HepG2 (cell line): ENCODE results near the gene PDE2A. TPM values are rescaled to one million over a fixed set of nuclear protein-coding genes. Genes with fewer than 3 reads are reported as not detected.

Experiments
- CENPX ChIP-seq: sonication (generic); formaldehyde crosslinking; IDR thresholded peaks from 2 replicates; pipeline ENCODE4 v1.9.0; 2021; ENCODE audit warnings: mild to moderate bottlenecking, missing genetic modification reagents, moderate library complexity
- ELF4 ChIP-seq: sonication (generic); formaldehyde crosslinking; IDR thresholded peaks from 2 replicates; pipeline ENCODE4 v1.5.0; 2020; ENCODE audit warnings: missing genetic modification reagents, mild to moderate bottlenecking, moderate library complexity, borderline replicate concordance
- JARID2 ChIP-seq: sonication (generic); formaldehyde crosslinking; IDR thresholded peaks from 2 replicates; pipeline ENCODE4 v1.8.1; 2023; ENCODE audit warnings: missing genetic modification reagents, inconsistent platforms; ENCODE audit not compliant: insufficient replicate concordance
- NR3C1 ChIP-seq: sonication (generic); formaldehyde crosslinking; IDR thresholded peaks from 2 replicates; pipeline ENCODE4 v1.4.0; 2020; ENCODE audit warnings: missing genetic modification reagents
- SP4 ChIP-seq: sonication (generic); formaldehyde crosslinking; IDR thresholded peaks from 2 replicates; pipeline ENCODE4 v1.8.1; 2023; ENCODE audit warnings: mild to moderate bottlenecking, missing genetic modification reagents
- TEAD2 ChIP-seq: sonication (generic); formaldehyde crosslinking; IDR thresholded peaks from 2 replicates; pipeline ENCODE4 v1.9.0; 2021; ENCODE audit warnings: missing genetic modification reagents
- ZBTB34 ChIP-seq: sonication (generic); formaldehyde crosslinking; IDR thresholded peaks from 2 replicates; pipeline ENCODE4 v1.8.0; 2022; ENCODE audit warnings: mild to moderate bottlenecking, missing genetic modification reagents
- polyA plus RNA-seq, 8 experiments: library from polyadenylated mRNA; depleted of rRNA in 3 of 8; stranded (reverse) in 7 of 8; unstranded in 1 of 8; fragments of >200 nt; fragmentation: Illumina TruSeq in 4 of 8; extraction: Trizol in 4 of 8; gene quantifications; 2 replicates each; pipeline versions ENCODE4 v1.2.1 to v1.2.3, GENCODE V29; 2011 to 2016; ENCODE audit warnings: low read depth in 4 of 8, missing spikeins in 1 of 8, mixed read lengths in 1 of 8; ENCODE audit not compliant: insufficient read depth in 1 of 8
- total RNA-seq, 5 experiments: library from RNA; depleted of rRNA; stranded (reverse); fragments of >200 nt; fragmentation: Illumina TruSeq; extraction: Trizol; gene quantifications; 2 replicates each; pipeline ENCODE4 v1.2.3, GENCODE V29; 2016; ENCODE audit warnings: low read depth in 1 of 5
- TF ChIP-seq, protein P1 (sequence below): sonication (generic); formaldehyde crosslinking; IDR thresholded peaks from 2 replicates; pipeline ENCODE4 v1.5.0; 2020; ENCODE audit warnings: mild to moderate bottlenecking, missing genetic modification reagents
- TF ChIP-seq, protein P2 (sequence below): sonication (generic); formaldehyde crosslinking; IDR thresholded peaks from 2 replicates; pipeline ENCODE4 v1.4.0; 2020; ENCODE audit warnings: missing genetic modification reagents, mild to moderate bottlenecking, borderline replicate concordance
- TF ChIP-seq, protein P3 (sequence below): sonication (generic); formaldehyde crosslinking; IDR thresholded peaks from 2 replicates; pipeline ENCODE4 v1.5.0; 2020; ENCODE audit warnings: missing genetic modification reagents, mild to moderate bottlenecking, borderline replicate concordance
- TF ChIP-seq, protein P4 (sequence below): sonication (generic); formaldehyde crosslinking; IDR thresholded peaks from 2 replicates; pipeline ENCODE4 v1.4.0; 2020; ENCODE audit warnings: mild to moderate bottlenecking, missing genetic modification reagents
- TF ChIP-seq, protein P5 (sequence below): sonication (generic); formaldehyde crosslinking; IDR thresholded peaks from 2 replicates; pipeline ENCODE4 v1.4.0; 2020; ENCODE audit warnings: missing genetic modification reagents

The PDE2A gene
- total and polyA plus RNA-seq, 2 of the 13 experiments (the other 11 are each of a cell fraction or from before 2014, with no cell fraction given) = 3.1 TPM; not detected in 1

DNA sequence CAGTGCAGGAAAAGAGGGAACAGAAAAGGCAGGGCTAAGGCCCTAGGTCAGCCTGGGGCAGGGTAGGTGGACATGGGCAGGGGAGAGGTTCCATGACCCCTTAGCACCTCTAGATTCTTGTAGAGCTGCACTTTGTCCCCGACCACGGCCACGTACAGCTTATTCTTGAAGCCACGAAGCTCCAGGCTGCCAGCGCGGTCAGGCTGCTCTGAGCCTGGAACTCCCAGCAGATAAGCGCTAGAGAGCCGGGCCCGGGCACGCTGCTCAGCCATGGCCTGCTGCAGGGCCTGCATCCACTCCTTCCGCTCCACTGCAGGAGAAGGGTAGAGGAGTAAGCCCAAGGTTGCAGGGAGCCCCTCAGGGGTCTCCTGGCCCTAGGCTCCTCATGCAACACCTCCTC, 36.1 kb upstream of the PDE2A start (continued):
- TF ChIP-seq, protein P1, sequence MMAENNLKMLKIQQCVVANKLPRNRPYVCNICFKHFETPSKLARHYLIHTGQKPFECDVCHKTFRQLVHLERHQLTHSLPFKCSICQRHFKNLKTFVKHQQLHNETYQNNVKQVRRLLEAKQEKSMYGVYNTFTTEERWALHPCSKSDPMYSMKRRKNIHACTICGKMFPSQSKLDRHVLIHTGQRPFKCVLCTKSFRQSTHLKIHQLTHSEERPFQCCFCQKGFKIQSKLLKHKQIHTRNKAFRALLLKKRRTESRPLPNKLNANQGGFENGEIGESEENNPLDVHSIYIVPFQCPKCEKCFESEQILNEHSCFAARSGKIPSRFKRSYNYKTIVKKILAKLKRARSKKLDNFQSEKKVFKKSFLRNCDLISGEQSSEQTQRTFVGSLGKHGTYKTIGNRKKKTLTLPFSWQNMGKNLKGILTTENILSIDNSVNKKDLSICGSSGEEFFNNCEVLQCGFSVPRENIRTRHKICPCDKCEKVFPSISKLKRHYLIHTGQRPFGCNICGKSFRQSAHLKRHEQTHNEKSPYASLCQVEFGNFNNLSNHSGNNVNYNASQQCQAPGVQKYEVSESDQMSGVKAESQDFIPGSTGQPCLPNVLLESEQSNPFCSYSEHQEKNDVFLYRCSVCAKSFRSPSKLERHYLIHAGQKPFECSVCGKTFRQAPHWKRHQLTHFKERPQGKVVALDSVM (CRISPR knock-in tag) = no peak
- TF ChIP-seq SP4 (CRISPR knock-in tag) = no peak
- TF ChIP-seq TEAD2 = no peak
- TF ChIP-seq, protein P2, sequence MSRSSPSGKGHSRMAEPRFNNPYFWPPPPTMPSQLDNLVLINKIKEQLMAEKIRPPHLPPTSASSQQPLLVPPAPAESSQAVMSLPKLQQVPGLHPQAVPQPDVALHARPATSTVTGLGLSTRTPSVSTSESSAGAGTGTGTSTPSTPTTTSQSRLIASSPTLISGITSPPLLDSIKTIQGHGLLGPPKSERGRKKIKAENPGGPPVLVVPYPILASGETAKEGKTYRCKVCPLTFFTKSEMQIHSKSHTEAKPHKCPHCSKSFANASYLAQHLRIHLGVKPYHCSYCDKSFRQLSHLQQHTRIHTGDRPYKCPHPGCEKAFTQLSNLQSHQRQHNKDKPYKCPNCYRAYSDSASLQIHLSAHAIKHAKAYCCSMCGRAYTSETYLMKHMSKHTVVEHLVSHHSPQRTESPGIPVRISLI (CRISPR knock-in tag) = no peak
- TF ChIP-seq NR3C1 = no peak
- TF ChIP-seq, protein P3, sequence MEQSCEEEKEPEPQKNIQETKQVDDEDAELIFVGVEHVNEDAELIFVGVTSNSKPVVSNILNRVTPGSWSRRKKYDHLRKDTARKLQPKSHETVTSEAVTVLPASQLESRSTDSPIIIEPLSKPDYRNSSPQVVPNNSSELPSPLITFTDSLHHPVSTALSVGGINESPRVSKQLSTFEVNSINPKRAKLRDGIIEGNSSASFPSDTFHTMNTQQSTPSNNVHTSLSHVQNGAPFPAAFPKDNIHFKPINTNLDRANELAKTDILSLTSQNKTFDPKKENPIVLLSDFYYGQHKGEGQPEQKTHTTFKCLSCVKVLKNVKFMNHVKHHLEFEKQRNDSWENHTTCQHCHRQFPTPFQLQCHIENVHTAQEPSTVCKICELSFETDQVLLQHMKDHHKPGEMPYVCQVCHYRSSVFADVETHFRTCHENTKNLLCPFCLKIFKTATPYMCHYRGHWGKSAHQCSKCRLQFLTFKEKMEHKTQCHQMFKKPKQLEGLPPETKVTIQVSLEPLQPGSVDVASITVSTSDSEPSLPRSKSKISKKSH (CRISPR knock-in tag) = no peak
- no peak for TF ChIP-seq ELF4 (CRISPR knock-in tag)
- TF ChIP-seq, protein P4, sequence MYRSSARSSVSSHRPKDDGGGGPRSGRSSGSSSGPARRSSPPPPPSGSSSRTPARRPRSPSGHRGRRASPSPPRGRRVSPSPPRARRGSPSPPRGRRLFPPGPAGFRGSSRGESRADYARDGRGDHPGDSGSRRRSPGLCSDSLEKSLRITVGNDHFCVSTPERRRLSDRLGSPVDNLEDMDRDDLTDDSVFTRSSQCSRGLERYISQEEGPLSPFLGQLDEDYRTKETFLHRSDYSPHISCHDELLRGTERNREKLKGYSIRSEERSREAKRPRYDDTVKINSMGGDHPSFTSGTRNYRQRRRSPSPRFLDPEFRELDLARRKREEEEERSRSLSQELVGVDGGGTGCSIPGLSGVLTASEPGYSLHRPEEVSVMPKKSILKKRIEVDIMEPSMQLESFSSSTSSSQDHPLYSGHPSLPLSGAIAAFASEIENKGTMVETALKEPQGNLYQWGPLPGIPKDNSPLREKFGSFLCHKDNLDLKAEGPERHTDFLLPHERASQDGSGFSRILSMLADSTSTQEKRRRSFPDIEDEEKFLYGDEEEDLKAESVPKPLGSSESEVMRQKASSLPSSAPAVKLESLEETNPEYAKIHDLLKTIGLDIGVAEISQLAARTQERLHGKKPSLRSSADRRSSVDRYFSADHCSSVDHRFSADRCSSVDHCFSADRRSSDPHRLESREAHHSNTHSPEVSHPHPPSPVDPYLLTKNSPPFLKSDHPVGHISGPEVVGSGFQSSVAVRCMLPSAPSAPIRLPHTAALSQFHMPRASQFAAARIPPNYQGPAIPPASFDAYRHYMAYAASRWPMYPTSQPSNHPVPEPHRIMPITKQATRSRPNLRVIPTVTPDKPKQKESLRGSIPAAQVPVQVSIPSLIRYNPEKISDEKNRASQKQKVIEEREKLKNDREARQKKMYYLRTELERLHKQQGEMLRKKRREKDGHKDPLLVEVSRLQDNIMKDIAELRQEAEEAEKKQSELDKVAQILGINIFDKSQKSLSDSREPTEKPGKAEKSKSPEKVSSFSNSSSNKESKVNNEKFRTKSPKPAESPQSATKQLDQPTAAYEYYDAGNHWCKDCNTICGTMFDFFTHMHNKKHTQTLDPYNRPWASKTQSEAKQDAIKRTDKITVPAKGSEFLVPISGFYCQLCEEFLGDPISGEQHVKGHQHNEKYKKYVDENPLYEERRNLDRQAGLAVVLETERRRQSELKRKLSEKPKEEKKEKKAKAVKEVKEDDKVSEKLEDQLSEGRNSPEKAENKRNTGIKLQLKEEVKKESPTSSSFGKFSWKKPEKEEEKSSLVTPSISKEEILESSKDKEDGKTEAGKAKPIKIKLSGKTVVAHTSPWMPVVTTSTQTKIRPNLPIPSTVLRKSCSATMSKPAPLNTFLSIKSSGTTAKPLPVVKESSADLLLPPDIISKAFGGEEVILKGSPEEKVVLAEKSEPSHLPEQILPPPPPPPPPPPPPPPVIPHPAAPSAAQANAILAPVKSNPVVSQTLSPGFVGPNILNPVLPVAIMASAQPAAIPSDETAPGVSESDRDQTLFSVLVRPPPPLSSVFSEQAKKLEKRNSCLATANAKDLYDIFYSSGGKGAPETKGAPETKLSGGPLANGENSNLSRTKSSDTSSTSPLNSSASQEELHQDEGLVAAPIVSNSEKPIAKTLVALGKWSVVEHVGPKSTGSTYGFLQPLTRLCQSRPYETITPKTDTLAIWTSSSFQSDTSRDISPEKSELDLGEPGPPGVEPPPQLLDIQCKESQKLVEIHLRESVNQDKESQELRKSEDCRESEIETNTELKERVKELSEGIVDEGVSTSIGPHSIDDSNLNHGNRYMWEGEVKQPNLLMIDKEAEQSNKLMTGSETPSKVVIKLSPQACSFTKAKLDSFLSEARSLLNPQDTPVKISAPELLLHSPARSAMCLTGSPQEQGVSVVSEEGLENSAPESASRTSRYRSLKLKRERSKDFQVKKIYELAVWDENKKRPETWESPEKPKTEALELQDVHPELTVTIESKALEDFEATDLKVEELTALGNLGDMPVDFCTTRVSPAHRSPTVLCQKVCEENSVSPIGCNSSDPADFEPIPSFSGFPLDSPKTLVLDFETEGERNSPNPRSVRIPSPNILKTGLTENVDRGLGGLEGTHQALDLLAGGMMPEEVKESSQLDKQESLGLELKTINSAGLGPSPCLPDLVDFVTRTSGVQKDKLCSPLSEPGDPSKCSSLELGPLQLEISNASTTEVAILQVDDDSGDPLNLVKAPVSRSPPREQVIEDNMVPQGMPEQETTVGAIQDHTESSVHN (CRISPR knock-in tag) = no peak
- TF ChIP-seq, protein P5, sequence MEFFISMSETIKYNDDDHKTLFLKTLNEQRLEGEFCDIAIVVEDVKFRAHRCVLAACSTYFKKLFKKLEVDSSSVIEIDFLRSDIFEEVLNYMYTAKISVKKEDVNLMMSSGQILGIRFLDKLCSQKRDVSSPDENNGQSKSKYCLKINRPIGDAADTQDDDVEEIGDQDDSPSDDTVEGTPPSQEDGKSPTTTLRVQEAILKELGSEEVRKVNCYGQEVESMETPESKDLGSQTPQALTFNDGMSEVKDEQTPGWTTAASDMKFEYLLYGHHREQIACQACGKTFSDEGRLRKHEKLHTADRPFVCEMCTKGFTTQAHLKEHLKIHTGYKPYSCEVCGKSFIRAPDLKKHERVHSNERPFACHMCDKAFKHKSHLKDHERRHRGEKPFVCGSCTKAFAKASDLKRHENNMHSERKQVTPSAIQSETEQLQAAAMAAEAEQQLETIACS (CRISPR knock-in tag) = no peak
- no peak for TF ChIP-seq ZBTB34 (CRISPR knock-in tag)
- TF ChIP-seq CENPX (CRISPR knock-in tag) = no peak
- TF ChIP-seq JARID2 (CRISPR knock-in tag) = no peak
- TF ChIP-seq, all 625 proteins: peak for 0
